H1 (cell line): ENCODE data around the gene ZNF23.

Experiments used
- CREB1 ChIP-seq: IDR thresholded peaks from 2 replicates; pipeline ENCODE4 v1.6.1; 2012; ENCODE audit warnings: inconsistent platforms
- CTCF ChIP-seq, 3 experiments: IDR thresholded peaks; 1 replicate in 2 of 3; 2 replicates in 1 of 3; pipeline versions ENCODE4 v1.5.1 to v1.6.1; 2011; ENCODE audit warnings: low read length in 3 of 3, mild to moderate bottlenecking in 3 of 3, inconsistent platforms in 2 of 3, low read depth in 1 of 3, moderate library complexity in 1 of 3; ENCODE audit not compliant: insufficient read depth in 1 of 3; ENCODE audit errors: control extremely low read depth in 1 of 3
- EP300 ChIP-seq, 2 experiments: IDR thresholded peaks; 1 replicate in 1 of 2; 2 replicates in 1 of 2; pipeline ENCODE4 v1.6.1; 2011 to 2012; ENCODE audit warnings: low read depth in 2 of 2, low read length in 2 of 2, mild to moderate bottlenecking in 2 of 2, borderline replicate concordance in 1 of 2, inconsistent platforms in 1 of 2, moderate library complexity in 1 of 2
- EZH2 ChIP-seq: fragments of 200-600 bp; sonication (generic); IDR thresholded peaks from 2 replicates; pipeline ENCODE4 v1.7.1; 2012; ENCODE audit warnings: low read depth, mild to moderate bottlenecking, moderate library complexity, low read length, inconsistent platforms; ENCODE audit not compliant: severe bottlenecking
- TAF1 ChIP-seq: IDR thresholded peaks from 2 replicates; pipeline ENCODE4 v1.6.1; 2011; ENCODE audit warnings: mild to moderate bottlenecking, low read depth, low read length

GRCh38 chr16:71476457-71477124 is 14.5 kb upstream of the ZNF23 start:
- TF ChIP-seq CREB1 = no peak
- no peak for TF ChIP-seq EP300 (IDR thresholded peaks at IDR 0.05; ENCODE audit: borderline replicate concordance in 1 of 2, low read depth in 2 of 2, low read length in 2 of 2)
- no peak for TF ChIP-seq EZH2
- TF ChIP-seq CTCF (IDR thresholded peaks at IDR 0.05; ENCODE audit: control extremely low read depth in 1 of 3, insufficient read depth in 1 of 3, low read depth in 1 of 3, low read length in 3 of 3) = no peak
- no peak for TF ChIP-seq TAF1
